ENCODE results near the gene ST6GAL2.

ST6GAL2 gene

GRCh38 chr2:106831816-106832569, 54.0 kb downstream of the ST6GAL2 start:
- in situ Hi-C loops (cut with HindIII; ENCODE audit: low pct_unique_long_range_greater_than_20kb, low sequenced_read_pairs), result no loop called here

GRCh38 chr2:106831241-106831640, 54.7 kb downstream of the ST6GAL2 start:
- in situ Hi-C loops (cut with HindIII; ENCODE audit: low pct_unique_long_range_greater_than_20kb, low sequenced_read_pairs), result no loop called here
- no peak for DNase-seq (ENCODE audit: low read depth in 1 of 2, low spot score in 1 of 2)
- no peak for TF ChIP-seq JUND (IDR thresholded peaks at IDR 0.05; ENCODE audit: low read depth)

More at GRCh38 chr2:106831816-106832569, 54.0 kb downstream of the ST6GAL2 start:
- DNase-seq (ENCODE audit: low read depth in 1 of 2, low spot score in 1 of 2), result no peak
- no peak for TF ChIP-seq JUND (IDR thresholded peaks at IDR 0.05; ENCODE audit: low read depth)

GRCh38 chr2:106830191-106830590, 55.8 kb downstream of the ST6GAL2 start:
- TF ChIP-seq JUND (IDR thresholded peaks at IDR 0.05; ENCODE audit: low read depth), result no peak
- in situ Hi-C loops (cut with HindIII; ENCODE audit: low pct_unique_long_range_greater_than_20kb, low sequenced_read_pairs), result no loop called here
- DNase-seq (ENCODE audit: low read depth in 1 of 2, low spot score in 1 of 2), result no peak

- no peak for DNase-seq (ENCODE audit: low read depth in 1 of 2, low spot score in 1 of 2)
- TF ChIP-seq JUND (IDR thresholded peaks at IDR 0.05; ENCODE audit: low read depth), result no peak
- in situ Hi-C loops (cut with HindIII; ENCODE audit: low pct_unique_long_range_greater_than_20kb, low sequenced_read_pairs), result no loop called here
Observed at GRCh38 chr2:106828119-106828518, 57.8 kb downstream of the ST6GAL2 start.

GRCh38 chr2:106827158-106827557, 58.8 kb downstream of the ST6GAL2 start:
- DNase-seq (ENCODE audit: low read depth in 1 of 2, low spot score in 1 of 2), result no peak
- in situ Hi-C loops (cut with HindIII; ENCODE audit: low pct_unique_long_range_greater_than_20kb, low sequenced_read_pairs), result no loop called here
- TF ChIP-seq JUND (IDR thresholded peaks at IDR 0.05; ENCODE audit: low read depth), result no peak

GRCh38 chr2:106825161-106825560, 60.8 kb downstream of the ST6GAL2 start:
- no peak for TF ChIP-seq JUND (IDR thresholded peaks at IDR 0.05; ENCODE audit: low read depth)
- no peak for DNase-seq (ENCODE audit: low read depth in 1 of 2, low spot score in 1 of 2)
- in situ Hi-C loops (cut with HindIII; ENCODE audit: low pct_unique_long_range_greater_than_20kb, low sequenced_read_pairs), result no loop called here

GRCh38 chr2:106816974-106817373, 69.0 kb downstream of the ST6GAL2 start:
- no peak for TF ChIP-seq JUND (IDR thresholded peaks at IDR 0.05; ENCODE audit: low read depth)
- in situ Hi-C loops (cut with HindIII; ENCODE audit: low pct_unique_long_range_greater_than_20kb, low sequenced_read_pairs), result no loop called here
- no peak for DNase-seq (ENCODE audit: low read depth in 1 of 2, low spot score in 1 of 2)

- in situ Hi-C loops (cut with HindIII; ENCODE audit: low pct_unique_long_range_greater_than_20kb, low sequenced_read_pairs), result no loop called here
- no peak for TF ChIP-seq JUND (IDR thresholded peaks at IDR 0.05; ENCODE audit: low read depth)
- DNase-seq (ENCODE audit: low read depth in 1 of 2, low spot score in 1 of 2), result no peak
Observed at GRCh38 chr2:106812841-106813240, 73.1 kb downstream of the ST6GAL2 start.

GRCh38 chr2:106812383-106812782, 73.6 kb downstream of the ST6GAL2 start:
- in situ Hi-C loops (cut with HindIII; ENCODE audit: low pct_unique_long_range_greater_than_20kb, low sequenced_read_pairs), result no loop called here
- TF ChIP-seq JUND (IDR thresholded peaks at IDR 0.05; ENCODE audit: low read depth), result no peak
- no peak for DNase-seq (ENCODE audit: low read depth in 1 of 2, low spot score in 1 of 2)

- TF ChIP-seq JUND (IDR thresholded peaks at IDR 0.05; ENCODE audit: low read depth), result no peak
- in situ Hi-C loops (cut with HindIII; ENCODE audit: low pct_unique_long_range_greater_than_20kb, low sequenced_read_pairs), result no loop called here
- no peak for DNase-seq (ENCODE audit: low read depth in 1 of 2, low spot score in 1 of 2)
Observed at GRCh38 chr2:106805716-106806115, 80.3 kb downstream of the ST6GAL2 start.

- in situ Hi-C loops (cut with HindIII; ENCODE audit: low pct_unique_long_range_greater_than_20kb, low sequenced_read_pairs), result no loop called here
- TF ChIP-seq JUND (IDR thresholded peaks at IDR 0.05; ENCODE audit: low read depth), result no peak
- no peak for DNase-seq (ENCODE audit: low read depth in 1 of 2, low spot score in 1 of 2)
Observed at GRCh38 chr2:106804161-106804560, 81.8 kb downstream of the ST6GAL2 start.

- no peak for TF ChIP-seq JUND (IDR thresholded peaks at IDR 0.05; ENCODE audit: low read depth)
- in situ Hi-C loops (cut with HindIII; ENCODE audit: low pct_unique_long_range_greater_than_20kb, low sequenced_read_pairs), result no loop called here
- DNase-seq (ENCODE audit: low read depth in 1 of 2, low spot score in 1 of 2), result no peak
Observed at GRCh38 chr2:106800976-106801655, 84.9 kb downstream of the ST6GAL2 start.

- in situ Hi-C loops (cut with HindIII; ENCODE audit: low pct_unique_long_range_greater_than_20kb, low sequenced_read_pairs), result no loop called here
- no peak for TF ChIP-seq JUND (IDR thresholded peaks at IDR 0.05; ENCODE audit: low read depth)
- no peak for DNase-seq (ENCODE audit: low read depth in 1 of 2, low spot score in 1 of 2)
Observed at GRCh38 chr2:106800180-106800579, 85.8 kb downstream of the ST6GAL2 start.
